Suppressor macrophage treated with lipopolysaccharide for 4 hours (primary cell): ENCODE data around the gene KRT40.

Experiments used
- DNase-seq: peaks from one replicate; pipeline ENCODE4 v3.0.0-alpha.2; 2020

KRT40 gene

DNA sequence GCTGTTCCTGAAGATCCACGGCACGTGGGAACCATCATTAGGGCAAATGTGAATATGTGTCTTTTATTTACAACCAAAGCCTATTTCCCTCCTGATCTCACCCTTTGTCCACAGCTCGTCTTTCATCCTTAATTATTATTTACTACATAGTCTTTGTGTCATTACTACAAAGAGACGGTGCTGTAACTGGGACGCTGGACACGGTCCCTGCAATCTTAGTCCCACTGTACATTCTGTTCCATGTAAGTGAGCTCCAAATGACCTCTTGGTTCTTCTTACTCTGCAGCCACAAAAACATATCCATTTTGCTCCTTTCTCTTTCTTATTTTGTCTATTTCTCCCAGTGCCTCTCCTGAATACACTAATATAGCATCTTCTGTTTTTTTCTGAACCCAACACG is 34.0 kb downstream of the KRT40 start:
- DNase-seq, result no peak

- no peak for DNase-seq
These were observed 34.7 kb downstream of the KRT40 start for GRCh38 chr17:40949418-40949817.

GRCh38 chr17:40947929-40948328 is 36.2 kb downstream of the KRT40 start:
- no peak for DNase-seq

GRCh38 chr17:40945414-40945813 is 38.7 kb downstream of the KRT40 start:
- no peak for DNase-seq

GRCh38 chr17:40944531-40944930 is 39.6 kb downstream of the KRT40 start:
- DNase-seq, result no peak

- no peak for DNase-seq
These were observed 41.6 kb downstream of the KRT40 start for GRCh38 chr17:40942553-40942952.

GRCh38 chr17:40940266-40940665 is 43.9 kb downstream of the KRT40 start:
- no peak for DNase-seq

GRCh38 chr17:40938981-40939380 is 45.1 kb downstream of the KRT40 start:
- no peak for DNase-seq

DNA sequence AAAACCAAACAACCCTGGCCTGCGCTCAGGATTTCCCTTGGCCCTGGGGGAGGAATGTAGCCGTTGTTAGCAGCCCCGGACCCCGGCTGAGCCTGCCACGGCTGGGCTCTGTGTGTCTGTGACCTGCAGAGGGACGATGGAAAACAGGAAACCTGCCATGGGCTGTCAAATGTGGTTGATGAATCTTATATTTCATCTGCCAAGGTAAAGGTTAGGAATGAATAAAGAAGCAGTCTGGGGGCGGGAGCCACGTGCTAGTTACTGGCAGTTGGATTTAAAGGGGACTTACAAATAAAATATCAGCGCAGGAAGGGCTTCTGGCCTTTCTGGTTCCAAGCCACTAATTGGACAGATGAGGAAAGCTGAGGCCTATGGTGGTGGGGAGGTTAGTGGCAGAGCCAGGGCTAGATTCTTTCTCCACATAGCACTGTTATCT is 46.7 kb downstream of the KRT40 start, which contains the start of gene KRT23:
KRT23 (minus strand) TSS at position 263 of the 436 bp plus-strand sequence. CDS start 1,043 bp downstream, outside the sequence.
- no peak for DNase-seq

DNA sequence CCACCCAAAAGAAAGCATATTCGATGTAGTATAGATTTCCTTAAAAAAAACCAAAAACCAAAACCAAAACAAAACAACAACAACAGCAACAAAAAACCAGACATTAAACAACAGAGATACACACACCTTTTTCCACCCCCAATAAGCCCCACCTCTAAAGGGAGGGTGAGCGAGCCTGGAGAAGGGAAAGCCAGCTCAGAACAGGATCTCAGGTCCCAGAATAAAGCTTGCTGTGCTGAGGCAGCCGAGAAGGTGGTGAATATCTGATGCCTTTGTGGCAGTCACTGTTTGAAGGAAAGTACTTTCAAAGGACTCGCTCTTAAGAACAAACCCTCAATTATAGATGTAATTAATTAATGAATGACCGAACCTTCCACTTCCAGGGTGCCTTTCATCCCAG is 47.1 kb downstream of the KRT40 start:
- no peak for DNase-seq

GRCh38 chr17:40936437-40936971 is 47.6 kb downstream of the KRT40 start:
- DNase-seq, result peak; percentile 25

DNA sequence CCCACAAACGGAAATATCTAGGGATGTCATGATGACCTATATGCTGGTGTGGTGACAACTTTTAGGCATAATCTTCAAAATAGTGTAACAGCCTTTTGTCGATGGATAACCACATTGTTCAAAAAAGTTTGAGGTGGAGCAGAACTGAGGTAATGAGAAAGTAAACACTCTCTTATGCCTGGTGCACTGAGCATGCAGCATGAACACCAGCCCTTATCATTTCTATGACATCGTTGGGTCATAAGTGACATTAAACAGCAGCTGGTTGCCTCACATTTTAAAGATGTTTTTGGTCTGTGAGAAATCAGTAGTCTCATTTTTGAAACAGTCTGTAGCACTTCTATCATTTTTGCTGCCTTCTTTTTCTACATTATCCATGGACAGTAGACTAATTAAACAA is 48.5 kb downstream of the KRT40 start:
- no peak for DNase-seq

GRCh38 chr17:40932608-40933007 is 51.5 kb downstream of the KRT40 start:
- DNase-seq, result no peak

DNA sequence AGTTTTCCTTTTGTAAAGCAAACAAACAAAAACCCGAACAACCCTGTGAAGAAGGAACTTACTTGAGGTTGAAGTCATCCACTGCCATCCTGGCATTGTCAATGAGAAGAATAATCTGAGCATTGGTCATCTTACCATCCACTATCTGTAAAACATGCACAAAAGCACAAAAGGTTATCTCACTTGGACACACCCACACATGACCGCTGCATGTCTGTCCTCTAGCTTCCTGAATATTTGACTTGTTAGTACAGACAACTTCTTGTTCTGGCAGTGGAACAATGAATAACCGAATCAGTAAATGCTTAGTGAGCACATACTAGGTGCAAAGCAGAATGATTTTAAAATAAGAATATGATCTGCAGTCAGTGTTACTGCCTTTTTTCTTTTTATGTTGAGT is 52.8 kb downstream of the KRT40 start:
- no peak for DNase-seq
